Endothelial cell of umbilical vein (primary cell): ENCODE measurements around the gene FAXDC2. TPM values are rescaled to one million over a fixed set of nuclear protein-coding genes. Genes with fewer than 3 reads are reported as not detected.

Source experiments
- BruUV-seq: library from RNA; stranded (reverse); fragments of 400-500 nt; replicated peaks from 2 replicates; lab custom pipeline; 2021; lab: Mats Ljungman, UMichigan
- CTCF ChIA-PET: fragments of 300-600, 350-600 bp; sonication (Branson Sonifier 250); formaldehyde crosslinking; loops from one replicate; lab custom pipeline; 2021; ENCODE audit warnings: antibody characterized with exemption, inconsistent platforms; lab: Charles Lee
- POLR2A ChIA-PET: fragments of 300-600, 350-600 bp; sonication (Branson Sonifier 250); formaldehyde crosslinking; loops from one replicate; lab custom pipeline; 2021; ENCODE audit warnings: antibody characterized with exemption, inconsistent platforms; lab: Charles Lee
- DNase-seq: peaks from one replicate; pipeline ENCODE4 v3.0.0-alpha.2; 2011; ENCODE audit warnings: low read depth, low spot score
- FAIRE-seq: peaks from 2 replicates; lab custom pipeline; 2011; peaks lifted over from hg19 to GRCh38; lab: Jason Lieb, UNC
- H2AFZ ChIP-seq: 2 replicates; pipeline ENCODE4 v1.6.0; 2012; ENCODE audit warnings: low read depth, low read length, control low read depth, inconsistent platforms
- H3K27ac ChIP-seq: 2 replicates; pipeline ENCODE4 v1.5.1; 2011; ENCODE audit warnings: low read depth, mild to moderate bottlenecking, control low read depth, low read length, moderate library complexity; ENCODE audit not compliant: insufficient read depth
- H3K27me3 ChIP-seq, 2 experiments: 2 replicates each; pipeline versions ENCODE4 v1.6.0 to v1.6.1; 2011; ENCODE audit warnings: low read length in 2 of 2, mixed read lengths in 1 of 2; ENCODE audit not compliant: control insufficient read depth in 2 of 2, insufficient read depth in 2 of 2
- H3K36me3 ChIP-seq, 2 experiments: 2 replicates in 1 of 2; 3 replicates in 1 of 2; pipeline ENCODE4 v1.5.1; 2011; ENCODE audit warnings: low read length in 2 of 2, mild to moderate bottlenecking in 1 of 2, moderate library complexity in 1 of 2; ENCODE audit not compliant: control insufficient read depth in 2 of 2, insufficient read depth in 2 of 2; ENCODE audit errors: extremely low read depth in 1 of 2
- H3K4me1 ChIP-seq: 3 replicates; pipeline ENCODE4 v1.5.1; 2011; ENCODE audit warnings: mild to moderate bottlenecking, low read length; ENCODE audit not compliant: control insufficient read depth, insufficient read depth; ENCODE audit errors: extremely low read depth
- H3K4me2 ChIP-seq: 2 replicates; pipeline ENCODE4 v1.6.1; 2011; ENCODE audit warnings: low read length, control low read depth, mixed read lengths; ENCODE audit not compliant: insufficient read depth
- H3K4me3 ChIP-seq, 3 experiments: fragments of 200-600 bp in 1 of 3; sonication (generic), shearing (Covaris generic) in 1 of 3; replicated peaks in 1 of 3; 2 replicates each; pipeline ENCODE4 v1.5.1; 2011 to 2016; ENCODE audit warnings: control low read depth in 3 of 3, low read length in 3 of 3, mild to moderate bottlenecking in 2 of 3, inconsistent platforms in 1 of 3, low read depth in 1 of 3, moderate library complexity in 1 of 3; ENCODE audit not compliant: insufficient read depth in 1 of 3
- H3K79me2 ChIP-seq: 2 replicates; pipeline ENCODE4 v1.6.0; 2012; ENCODE audit warnings: low read length, inconsistent platforms; ENCODE audit not compliant: control insufficient read depth, insufficient read depth
- H3K9ac ChIP-seq: replicated peaks from 2 replicates; pipeline ENCODE3; 2011; ENCODE audit warnings: low read length, control low read depth; ENCODE audit not compliant: insufficient read depth; ENCODE audit errors: extremely low read depth
- H3K9me1 ChIP-seq: replicated peaks from 3 replicates; pipeline ENCODE4 v1.6.0; 2011; ENCODE audit warnings: mild to moderate bottlenecking, low read length; ENCODE audit not compliant: control insufficient read depth, insufficient read depth; ENCODE audit errors: extremely low read depth
- H3K9me3 ChIP-seq: replicated peaks from 2 replicates; pipeline ENCODE4 v1.5.1; 2012; ENCODE audit warnings: low read length, inconsistent platforms; ENCODE audit not compliant: control insufficient read depth, insufficient read depth
- H4K20me1 ChIP-seq: replicated peaks from 2 replicates; pipeline ENCODE3; 2011; ENCODE audit warnings: mild to moderate bottlenecking, low read length; ENCODE audit not compliant: control insufficient read depth, insufficient read depth; ENCODE audit errors: extremely low read depth
- EZH2 ChIP-seq: IDR thresholded peaks from 2 replicates; pipeline ENCODE4 v1.6.1; 2012; ENCODE audit warnings: borderline replicate concordance, low read depth, mild to moderate bottlenecking, moderate library complexity, low read length, inconsistent platforms; ENCODE audit not compliant: severe bottlenecking
- FOS ChIP-seq: IDR thresholded peaks from 2 replicates; pipeline ENCODE4 v1.6.1; 2011; ENCODE audit warnings: mild to moderate bottlenecking, low read length, moderate library complexity, borderline replicate concordance; ENCODE audit not compliant: insufficient read depth
- GATA2 ChIP-seq: IDR thresholded peaks from 2 replicates; pipeline ENCODE4 v1.7.0; 2011; ENCODE audit warnings: low read depth, mild to moderate bottlenecking, moderate library complexity, mixed read lengths, low read length; ENCODE audit not compliant: insufficient read length, insufficient read depth
- JUN ChIP-seq: IDR thresholded peaks from 2 replicates; pipeline ENCODE4 v1.6.1; 2011; ENCODE audit warnings: borderline replicate concordance, low read depth; ENCODE audit not compliant: insufficient read length, insufficient read depth
- MYC ChIP-seq: IDR thresholded peaks from one replicate; pipeline ENCODE4 v1.6.1; 2011; ENCODE audit warnings: mild to moderate bottlenecking, low read depth, low read length
- POLR2A ChIP-seq: IDR thresholded peaks from 2 replicates; pipeline ENCODE4 v1.6.1; 2012; ENCODE audit warnings: low read depth, mild to moderate bottlenecking, control low read depth, low read length
- POLR2AphosphoS5 ChIP-seq: IDR thresholded peaks from 2 replicates; pipeline ENCODE4 v1.6.1; 2012; ENCODE audit warnings: low read depth, mild to moderate bottlenecking, control low read depth, low read length, moderate library complexity; ENCODE audit not compliant: insufficient read depth
- dilution Hi-C: fragments of 300-500 bp; cut with MboI; formaldehyde crosslinking; loops from one replicate; pipeline ENCODE4 v1.15.0; 2019; ENCODE audit warnings: low sequenced_read_pairs; ENCODE audit not compliant: extremely low pct_ligation_motif_present
- intact Hi-C: fragments of 100-400 bp; cut with micrococcal nuclease; formaldehyde crosslinking; loops from one replicate; pipeline ENCODE4 v1.10.0; 2022
- polyA plus RNA-seq, 4 experiments: library from polyadenylated mRNA; depleted of rRNA in 3 of 4; stranded (reverse) in 3 of 4; unstranded in 1 of 4; fragments of >200 nt; gene quantifications; 2 replicates each; pipeline versions ENCODE4 v1.2.1 to v1.2.3, GENCODE V29; 2011 to 2012; ENCODE audit warnings: missing spikeins in 1 of 4
- total RNA-seq: library from RNA; stranded (reverse); gene quantifications from 2 replicates; pipeline ENCODE4 v1.2.3, GENCODE V29; 2021
- TF ChIP-seq, protein P1 (sequence below), 2 donors: IDR thresholded peaks; 1 replicate in 1 of 2; 2 replicates in 1 of 2; pipeline ENCODE4 v1.5.1; 2011; ENCODE audit warnings: low read length in 2 of 2, mild to moderate bottlenecking in 2 of 2, moderate library complexity in 2 of 2, control low read depth in 1 of 2, inconsistent platforms in 1 of 2, low read depth in 1 of 2; ENCODE audit not compliant: insufficient read depth in 1 of 2; ENCODE audit errors: extremely low read depth in 1 of 2
- TF ChIP-seq, protein P2 (sequence below): IDR thresholded peaks from 2 replicates; pipeline ENCODE4 v1.6.1; 2011; ENCODE audit not compliant: insufficient read depth, insufficient read length

The FAXDC2 gene
- total and polyA plus RNA-seq, 2 donors (not counting 3 experiments of a cell fraction or from before 2014, with no cell fraction given) = 8.3 to 12.0 TPM

DNA sequence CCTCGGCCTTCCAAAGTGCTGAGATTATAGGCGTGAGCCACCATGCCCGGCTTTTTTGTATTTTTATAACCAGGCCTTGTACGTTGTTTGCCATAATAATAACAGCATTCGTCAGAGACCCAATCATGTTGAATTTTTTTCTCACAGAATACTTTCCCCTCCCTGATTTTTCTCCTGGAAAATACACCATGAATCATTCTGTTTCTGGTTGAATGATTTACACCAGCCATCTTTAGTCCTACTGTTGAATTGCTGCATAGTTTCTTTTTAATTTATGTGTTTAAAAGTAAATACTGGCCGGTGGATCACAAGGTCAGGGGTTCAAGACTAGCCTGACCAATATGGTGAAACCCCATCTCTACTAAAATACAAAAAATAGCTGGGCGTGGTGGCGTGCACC lies 11.5 kb upstream of the FAXDC2 start:
- intact Hi-C loops = no loop called here
- POLR2A ChIA-PET = no interaction called here
- no peaks in the 10 kb centered on the region for H3K9me3 ChIP-seq
- no TSS peak for BruUV-seq
- no peak overlapping the region for H3K4me3 ChIP-seq
- CTCF ChIA-PET = no interaction called here
- no peak for FAIRE-seq
- H3K4me1 ChIP-seq = peaks cover 24% of the 10 kb centered on the region
- H3K9ac ChIP-seq = no peak overlapping the region
- no peak for TF ChIP-seq GATA2
- TF ChIP-seq JUN = no peak
- TF ChIP-seq FOS = no peak
- TF ChIP-seq POLR2AphosphoS5 = no peak
- no peak for TF ChIP-seq POLR2A
- TF ChIP-seq, protein P1, sequence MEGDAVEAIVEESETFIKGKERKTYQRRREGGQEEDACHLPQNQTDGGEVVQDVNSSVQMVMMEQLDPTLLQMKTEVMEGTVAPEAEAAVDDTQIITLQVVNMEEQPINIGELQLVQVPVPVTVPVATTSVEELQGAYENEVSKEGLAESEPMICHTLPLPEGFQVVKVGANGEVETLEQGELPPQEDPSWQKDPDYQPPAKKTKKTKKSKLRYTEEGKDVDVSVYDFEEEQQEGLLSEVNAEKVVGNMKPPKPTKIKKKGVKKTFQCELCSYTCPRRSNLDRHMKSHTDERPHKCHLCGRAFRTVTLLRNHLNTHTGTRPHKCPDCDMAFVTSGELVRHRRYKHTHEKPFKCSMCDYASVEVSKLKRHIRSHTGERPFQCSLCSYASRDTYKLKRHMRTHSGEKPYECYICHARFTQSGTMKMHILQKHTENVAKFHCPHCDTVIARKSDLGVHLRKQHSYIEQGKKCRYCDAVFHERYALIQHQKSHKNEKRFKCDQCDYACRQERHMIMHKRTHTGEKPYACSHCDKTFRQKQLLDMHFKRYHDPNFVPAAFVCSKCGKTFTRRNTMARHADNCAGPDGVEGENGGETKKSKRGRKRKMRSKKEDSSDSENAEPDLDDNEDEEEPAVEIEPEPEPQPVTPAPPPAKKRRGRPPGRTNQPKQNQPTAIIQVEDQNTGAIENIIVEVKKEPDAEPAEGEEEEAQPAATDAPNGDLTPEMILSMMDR (IDR thresholded peaks at IDR 0.05; ENCODE audit: extremely low read depth in 1 of 2, insufficient read depth in 1 of 2, low read depth in 1 of 2, low read length in 2 of 2) = no peak
- TF ChIP-seq, protein P2, sequence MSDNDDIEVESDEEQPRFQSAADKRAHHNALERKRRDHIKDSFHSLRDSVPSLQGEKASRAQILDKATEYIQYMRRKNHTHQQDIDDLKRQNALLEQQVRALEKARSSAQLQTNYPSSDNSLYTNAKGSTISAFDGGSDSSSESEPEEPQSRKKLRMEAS = no peak
- no peak for TF ChIP-seq EZH2
- TF ChIP-seq MYC = no peak
- H2AFZ ChIP-seq = no peak overlapping the region
- H3K36me3 ChIP-seq = peaks cover 9 to 12% of the 10 kb centered on the region in 2 experiments
- H4K20me1 ChIP-seq = peaks cover 3% of the 10 kb centered on the region
- H3K9me1 ChIP-seq = no peaks in the 10 kb centered on the region
- H3K4me2 ChIP-seq = no peak overlapping the region
- no peak overlapping the region for H3K27ac ChIP-seq
- no peaks in the 10 kb centered on the region for H3K27me3 ChIP-seq
- H3K79me2 ChIP-seq = peaks cover 69% of the 10 kb centered on the region
- dilution Hi-C loops = no loop called here
- DNase-seq = no peak
